GM12891 (cell line): Measurements from ENCODE around the gene RNF167.

Experiments used
- POLR2A ChIP-seq: IDR thresholded peaks from 2 replicates; pipeline ENCODE4 v1.6.1; 2011; ENCODE audit warnings: low read depth, low read length, control low read depth
- POLR2AphosphoS5 ChIP-seq: IDR thresholded peaks from 2 replicates; pipeline ENCODE4 v1.6.1; 2011; ENCODE audit warnings: low read depth, low read length, control low read depth

DNA sequence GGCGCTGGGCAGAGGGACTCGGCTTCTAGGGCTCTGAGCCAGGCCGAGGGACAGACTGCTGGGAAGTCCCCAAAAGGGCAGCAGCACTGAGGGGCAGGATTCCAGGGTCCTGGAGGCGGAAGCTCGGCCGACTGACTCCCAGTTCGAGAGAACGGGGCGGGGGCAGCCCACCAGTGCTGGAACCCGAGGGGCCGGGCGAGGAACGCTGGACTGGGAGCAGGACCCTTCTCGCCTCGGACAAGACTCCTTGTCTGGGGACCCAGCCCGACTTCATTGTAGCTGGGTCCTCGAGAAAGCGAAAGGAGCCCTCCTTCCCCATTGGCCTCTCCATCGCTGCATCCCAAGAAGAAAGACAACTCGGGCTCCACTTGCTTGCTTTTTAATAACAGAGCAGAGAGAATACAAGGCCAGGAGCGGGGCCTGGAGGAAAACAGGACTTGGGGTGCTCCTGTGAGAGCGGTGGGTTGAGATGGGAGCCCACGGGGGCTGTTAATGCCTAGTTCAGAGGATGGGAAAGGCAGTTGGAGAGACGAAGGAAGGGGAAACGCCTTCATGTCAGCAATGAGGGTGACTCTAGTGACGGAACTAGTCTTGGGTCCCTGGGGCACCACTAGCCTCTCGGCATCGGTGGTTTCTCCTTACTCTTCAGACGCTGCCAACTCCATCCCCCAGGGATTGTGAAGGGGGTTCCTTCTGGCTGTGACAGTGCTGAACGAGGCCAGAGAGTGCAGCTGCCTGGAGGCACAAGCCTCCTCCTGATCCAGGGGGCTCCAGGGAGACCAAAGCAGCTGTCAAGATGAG lies 47.9 kb downstream of the RNF167 start:
- no peak; the same call in 1 of the 2 replicates for TF ChIP-seq POLR2A
- TF ChIP-seq POLR2AphosphoS5, result no peak
